WTC11 (cell line): Measurements from ENCODE around the gene DLG1. TPM values are rescaled to one million over a fixed set of nuclear protein-coding genes. Genes with fewer than 3 reads are reported as not detected.
"Not testable (repeated sequence)": the region's sequence is repeated elsewhere in the genome, so short reads cannot be mapped to it uniquely, and the experiment has no call there.

ENCODE experiments used
- ATAC-seq: fragments of 200-7000 bp; cut with Tn5 transposase; 2 replicates; pipeline ENCODE4 v1.10.0; 2021; ENCODE audit warnings: mild to moderate bottlenecking, moderate library complexity
- CTCF ChIA-PET: fragments of 300-600 bp; sonication (Branson Sonifier 250); formaldehyde crosslinking; loops from one replicate; lab custom pipeline; 2021; ENCODE audit warnings: antibody characterized with exemption; lab: Charles Lee
- POLR2A ChIA-PET: fragments of 350-600 bp; sonication (Branson Sonifier 250); formaldehyde crosslinking; loops from one replicate; lab custom pipeline; 2021; ENCODE audit warnings: antibody characterized with exemption; lab: Charles Lee
- DNase-seq: peaks from one replicate; pipeline ENCODE4 v3.0.0; 2021; ENCODE audit warnings: low spot score
- H3K27ac Mint-ChIP-seq: 2 replicates; pipeline ENCODE4 v1.8.0; 2021; ENCODE audit warnings: mixed read lengths
- H3K27me3 Mint-ChIP-seq: 2 replicates; pipeline ENCODE4 v1.8.0; 2021; ENCODE audit warnings: low read depth, mild to moderate bottlenecking, moderate library complexity, mixed read lengths
- H3K36me3 Mint-ChIP-seq: 2 replicates; pipeline ENCODE4 v1.8.0; 2021; ENCODE audit warnings: mixed read lengths
- H3K4me1 Mint-ChIP-seq: 2 replicates; pipeline ENCODE4 v1.8.0; 2022; ENCODE audit warnings: mixed read lengths
- H3K4me3 Mint-ChIP-seq: 2 replicates; pipeline ENCODE4 v1.8.0; 2021; ENCODE audit warnings: mild to moderate bottlenecking, moderate library complexity, mixed read lengths
- H3K9me3 Mint-ChIP-seq: 2 replicates; pipeline ENCODE4 v1.8.0; 2021; ENCODE audit warnings: mixed read lengths
- AFF4 ChIP-seq: sonication (generic); formaldehyde crosslinking; IDR thresholded peaks from 2 replicates; pipeline ENCODE4 v1.8.1; 2023; ENCODE audit warnings: mild to moderate bottlenecking, missing genetic modification reagents, borderline replicate concordance
- ATF1 ChIP-seq: sonication (generic); formaldehyde crosslinking; IDR thresholded peaks from 2 replicates; pipeline ENCODE4 v1.8.1; 2023; ENCODE audit warnings: mild to moderate bottlenecking, moderate library complexity, missing genetic modification reagents
- ATF6 ChIP-seq: sonication (generic); formaldehyde crosslinking; IDR thresholded peaks from 2 replicates; pipeline ENCODE4 v1.8.1; 2023; ENCODE audit warnings: mild to moderate bottlenecking, missing genetic modification reagents
- GTF2I ChIP-seq: fragments of 250-450 bp; sonication (Bioruptor Pico); conservative IDR thresholded peaks from 2 replicates; pipeline ENCODE4 v1.4.0; 2021; ENCODE audit warnings: mild to moderate bottlenecking
- JUN ChIP-seq: sonication (generic); formaldehyde crosslinking; IDR thresholded peaks from 2 replicates; pipeline ENCODE4 v1.8.0; 2023; ENCODE audit warnings: mild to moderate bottlenecking, missing genetic modification reagents
- MXD4 ChIP-seq: fragments of 250-450 bp; sonication (Bioruptor Pico); IDR thresholded peaks from 2 replicates; pipeline ENCODE4 v1.8.0; 2021; ENCODE audit warnings: mild to moderate bottlenecking, moderate library complexity, borderline replicate concordance
- NFYB ChIP-seq: sonication (generic); formaldehyde crosslinking; conservative IDR thresholded peaks from 2 replicates; pipeline ENCODE4 v1.8.0; 2022; ENCODE audit warnings: low read depth, missing genetic modification reagents
- SOX15 ChIP-seq: fragments of 250-450 bp; sonication (Bioruptor Pico); IDR thresholded peaks from 2 replicates; pipeline ENCODE4 v1.9.0; 2021; ENCODE audit warnings: mild to moderate bottlenecking
- TCF7 ChIP-seq: sonication (generic); formaldehyde crosslinking; IDR thresholded peaks from 2 replicates; pipeline ENCODE4 v1.8.0; 2022; ENCODE audit warnings: mild to moderate bottlenecking, low read depth, missing genetic modification reagents, moderate library complexity
- ZBTB21 ChIP-seq: sonication (generic); formaldehyde crosslinking; IDR thresholded peaks from 2 replicates; pipeline ENCODE4 v1.8.1; 2023; ENCODE audit warnings: mild to moderate bottlenecking, missing genetic modification reagents, borderline replicate concordance
- ZBTB43 ChIP-seq: sonication (generic); formaldehyde crosslinking; IDR thresholded peaks from 2 replicates; pipeline ENCODE4 v1.8.1; 2023; ENCODE audit warnings: mild to moderate bottlenecking, missing genetic modification reagents
- ZNF121 ChIP-seq: sonication (generic); formaldehyde crosslinking; IDR thresholded peaks from 2 replicates; pipeline ENCODE4 v1.8.0; 2023; ENCODE audit warnings: missing genetic modification reagents
- ZNF396 ChIP-seq: fragments of 250-450 bp; sonication (Bioruptor Pico); IDR thresholded peaks from 2 replicates; pipeline ENCODE4 v1.8.0; 2021; ENCODE audit warnings: mild to moderate bottlenecking, moderate library complexity, borderline replicate concordance
- ZNF425 ChIP-seq: fragments of 250-450 bp; sonication (Bioruptor Pico); conservative IDR thresholded peaks from 2 replicates; pipeline ENCODE4 v1.9.0; 2021; ENCODE audit warnings: mild to moderate bottlenecking
- ZNF671 ChIP-seq: fragments of 250-450 bp; sonication (Bioruptor Pico); IDR thresholded peaks from 2 replicates; pipeline ENCODE4 v1.8.0; 2021; ENCODE audit warnings: mild to moderate bottlenecking
- total RNA-seq: library from RNA; stranded (reverse); gene quantifications from 3 replicates; pipeline ENCODE4 v1.2.3, GENCODE V29; 2021
- TF ChIP-seq, protein P1 (sequence below): sonication (generic); formaldehyde crosslinking; IDR thresholded peaks from 2 replicates; pipeline ENCODE4 v1.8.0; 2022; ENCODE audit warnings: mild to moderate bottlenecking, missing genetic modification reagents
- TF ChIP-seq, protein P2 (sequence below): sonication (generic); formaldehyde crosslinking; conservative IDR thresholded peaks from 2 replicates; pipeline ENCODE4 v1.8.1; 2022; ENCODE audit warnings: mild to moderate bottlenecking, missing genetic modification reagents
- TF ChIP-seq, protein P3 (sequence below): fragments of 250-450 bp; sonication (Bioruptor Pico); IDR thresholded peaks from 2 replicates; pipeline ENCODE4 v1.9.0; 2021; ENCODE audit warnings: moderate library complexity, mild to moderate bottlenecking, inconsistent platforms, borderline replicate concordance
- TF ChIP-seq, protein P4 (sequence below): sonication (generic); formaldehyde crosslinking; IDR thresholded peaks from 2 replicates; pipeline ENCODE4 v1.8.1; 2022; ENCODE audit warnings: low read depth, mild to moderate bottlenecking, moderate library complexity, missing genetic modification reagents, borderline replicate concordance

The DLG1 gene
- total RNA-seq, 1 experiment from 2014 or later: 81.1 TPM

DNA sequence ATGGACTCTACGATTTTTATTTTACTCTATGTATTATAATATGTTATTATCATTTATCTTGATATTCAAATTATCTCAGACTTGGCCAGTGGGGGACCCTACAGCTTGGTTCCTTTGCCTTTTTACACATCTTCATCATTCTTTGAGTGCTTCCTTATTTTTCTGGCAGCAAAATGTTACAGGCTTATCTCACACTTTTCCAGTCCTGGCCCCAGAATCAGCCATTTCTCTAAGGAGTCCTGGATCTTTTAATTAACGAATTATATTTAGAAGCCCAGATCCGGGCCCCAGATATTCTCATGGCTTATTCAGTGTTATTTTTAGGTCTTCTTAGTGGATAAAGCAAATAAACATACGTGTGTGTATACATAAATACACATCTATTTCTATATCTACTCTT is 236.0 kb downstream of the DLG1 start:
- Mint-ChIP-seq H3K36me3 (peaks cover 57% of the 10 kb centered on the region), H3K4me3 (no peak overlapping the region), H3K27ac (no peak overlapping the region), H3K9me3 (no peaks in the 10 kb centered on the region), H3K27me3 (no peaks in the 10 kb centered on the region), H3K4me1 (no peaks in the 10 kb centered on the region)
- DNase-seq (no peak), ATAC-seq (no peak)
- ChIA-PET CTCF (no interaction called here), POLR2A (no interaction called here)
- TF ChIP-seq TCF7 (no peak), ATF1 (no peak), GTF2I (CRISPR knock-in tag) (no peak), ZNF671 (CRISPR knock-in tag) (no peak), ZBTB43 (CRISPR knock-in tag) (no peak), SOX15 (no peak), AFF4 (CRISPR knock-in tag) (no peak), ATF6 (CRISPR knock-in tag) (no peak), ZBTB21 (no peak), ZNF425 (CRISPR knock-in tag) (no peak)
- TF ChIP-seq, protein P1, sequence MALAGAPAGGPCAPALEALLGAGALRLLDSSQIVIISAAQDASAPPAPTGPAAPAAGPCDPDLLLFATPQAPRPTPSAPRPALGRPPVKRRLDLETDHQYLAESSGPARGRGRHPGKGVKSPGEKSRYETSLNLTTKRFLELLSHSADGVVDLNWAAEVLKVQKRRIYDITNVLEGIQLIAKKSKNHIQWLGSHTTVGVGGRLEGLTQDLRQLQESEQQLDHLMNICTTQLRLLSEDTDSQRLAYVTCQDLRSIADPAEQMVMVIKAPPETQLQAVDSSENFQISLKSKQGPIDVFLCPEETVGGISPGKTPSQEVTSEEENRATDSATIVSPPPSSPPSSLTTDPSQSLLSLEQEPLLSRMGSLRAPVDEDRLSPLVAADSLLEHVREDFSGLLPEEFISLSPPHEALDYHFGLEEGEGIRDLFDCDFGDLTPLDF (CRISPR knock-in tag): no peak
- TF ChIP-seq, protein P2, sequence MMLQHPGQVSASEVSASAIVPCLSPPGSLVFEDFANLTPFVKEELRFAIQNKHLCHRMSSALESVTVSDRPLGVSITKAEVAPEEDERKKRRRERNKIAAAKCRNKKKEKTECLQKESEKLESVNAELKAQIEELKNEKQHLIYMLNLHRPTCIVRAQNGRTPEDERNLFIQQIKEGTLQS: no peak

DNA sequence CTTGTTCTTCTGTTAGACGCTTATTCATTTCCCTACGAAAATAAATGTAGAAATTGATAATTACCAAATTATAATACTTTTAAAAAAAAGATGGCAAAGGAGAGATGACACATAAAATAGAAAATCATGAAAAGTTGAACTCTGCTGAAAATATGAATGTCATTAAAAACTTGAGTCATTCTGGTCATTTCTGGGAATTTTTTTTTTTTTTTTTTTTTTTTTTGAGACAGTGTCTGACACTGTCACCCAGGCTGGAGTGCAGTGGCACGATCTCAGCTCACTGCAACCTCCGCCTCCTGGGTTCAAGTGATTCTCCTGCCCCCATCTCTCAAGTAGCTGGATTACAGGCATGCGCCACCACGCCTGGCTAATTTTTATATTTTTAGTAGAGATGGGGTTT is 246.8 kb downstream of the DLG1 start:
- H3K4me1 Mint-ChIP-seq: not testable (repeated sequence)

GRCh38 chr3:197050511-197050910 is 247.9 kb downstream of the DLG1 start:
- DNase-seq (no peak), ATAC-seq (no peak)
- CTCF ChIA-PET: no interaction called here
- POLR2A ChIA-PET: no interaction called here
- Mint-ChIP-seq H3K27me3 (no peaks in the 10 kb centered on the region), H3K9me3 (no peaks in the 10 kb centered on the region), H3K36me3 (peaks cover 46% of the 10 kb centered on the region), H3K4me1 (no peaks in the 10 kb centered on the region), H3K27ac (no peak overlapping the region), H3K4me3 (no peak overlapping the region)
- no peak for TF ChIP-seq MXD4 (CRISPR knock-in tag)
- TF ChIP-seq TCF7: no peak
- no peak for TF ChIP-seq ZNF396 (CRISPR knock-in tag)
- TF ChIP-seq ZNF121 (CRISPR knock-in tag): no peak
- TF ChIP-seq, protein P3, sequence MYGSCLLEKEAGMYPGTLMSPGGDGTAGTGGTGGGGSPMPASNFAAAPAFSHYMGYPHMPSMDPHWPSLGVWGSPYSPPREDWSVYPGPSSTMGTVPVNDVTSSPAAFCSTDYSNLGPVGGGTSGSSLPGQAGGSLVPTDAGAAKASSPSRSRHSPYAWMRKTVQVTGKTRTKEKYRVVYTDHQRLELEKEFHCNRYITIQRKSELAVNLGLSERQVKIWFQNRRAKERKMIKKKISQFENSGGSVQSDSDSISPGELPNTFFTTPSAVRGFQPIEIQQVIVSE (CRISPR knock-in tag): no peak
- no peak for TF ChIP-seq GTF2I (CRISPR knock-in tag)
- TF ChIP-seq NFYB (CRISPR knock-in tag): no peak
- TF ChIP-seq, protein P4, sequence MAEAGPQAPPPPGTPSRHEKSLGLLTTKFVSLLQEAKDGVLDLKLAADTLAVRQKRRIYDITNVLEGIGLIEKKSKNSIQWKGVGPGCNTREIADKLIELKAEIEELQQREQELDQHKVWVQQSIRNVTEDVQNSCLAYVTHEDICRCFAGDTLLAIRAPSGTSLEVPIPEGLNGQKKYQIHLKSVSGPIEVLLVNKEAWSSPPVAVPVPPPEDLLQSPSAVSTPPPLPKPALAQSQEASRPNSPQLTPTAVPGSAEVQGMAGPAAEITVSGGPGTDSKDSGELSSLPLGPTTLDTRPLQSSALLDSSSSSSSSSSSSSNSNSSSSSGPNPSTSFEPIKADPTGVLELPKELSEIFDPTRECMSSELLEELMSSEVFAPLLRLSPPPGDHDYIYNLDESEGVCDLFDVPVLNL: no peak
- TF ChIP-seq JUN (CRISPR knock-in tag): no peak

More for the DNA sequence above, 246.8 kb downstream of the DLG1 start:
- H3K9me3 Mint-ChIP-seq, POLR2A ChIA-PET, CTCF ChIA-PET, ATAC-seq, H3K4me3 Mint-ChIP-seq, H3K27me3 Mint-ChIP-seq, DNase-seq, H3K27ac Mint-ChIP-seq: not testable (repeated sequence)
- peaks cover 36% of the 10 kb centered on the region for H3K36me3 Mint-ChIP-seq
